HG03135 (cell line): Measurements from ENCODE around the gene YIPF1.
"Not testable (repeated sequence)": the region's sequence is repeated elsewhere in the genome, so short reads cannot be mapped to it uniquely, and the experiment has no call there.

Experiments used
- ATAC-seq: cut with Tn5 transposase; IDR thresholded peaks from one replicate; pipeline ENCODE4 v1.9.1; 2021; ENCODE audit warnings: mild to moderate bottlenecking, moderate library complexity; ENCODE audit not compliant: unreplicated experiment

Gene YIPF1

DNA sequence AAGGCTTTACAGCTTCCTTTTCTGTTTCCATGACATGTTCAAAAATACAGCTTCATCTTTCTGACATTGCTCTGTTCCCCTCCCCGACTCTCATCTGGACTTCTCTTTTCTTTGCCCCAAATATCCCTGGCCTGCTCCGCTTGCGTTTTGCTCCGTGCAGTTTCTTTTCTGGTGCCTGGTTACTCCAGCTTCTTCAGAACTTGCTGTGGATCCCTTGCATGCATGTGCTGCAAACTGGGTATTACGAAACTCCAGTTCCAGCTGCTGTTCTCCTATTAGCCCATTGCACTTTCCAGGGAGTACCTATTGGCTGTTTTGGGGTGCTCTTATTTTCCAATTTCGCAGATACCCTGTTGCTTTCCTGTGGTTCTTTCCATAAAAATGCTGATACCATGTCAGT lies 41.6 kb downstream of the YIPF1 start:
- ATAC-seq = no peak

DNA sequence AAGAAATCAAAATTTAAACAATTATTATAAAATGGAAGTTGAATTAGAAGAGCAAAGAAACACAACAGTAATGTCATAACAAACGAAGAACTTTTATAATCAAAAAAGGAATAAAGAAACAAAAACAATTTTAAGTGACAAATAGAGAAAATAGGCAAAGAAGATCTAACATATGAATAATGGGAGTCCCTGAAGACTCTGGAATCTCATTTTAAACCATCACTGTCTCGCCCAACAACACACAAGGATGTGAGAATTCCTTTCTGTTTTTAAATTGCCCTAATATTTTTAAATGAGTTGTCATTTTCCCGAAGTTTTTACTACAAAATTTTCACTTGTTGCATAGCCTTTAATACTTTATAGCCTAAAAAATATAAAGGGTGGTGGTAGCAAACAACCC lies 47.2 kb downstream of the YIPF1 start:
- no peak for ATAC-seq

DNA sequence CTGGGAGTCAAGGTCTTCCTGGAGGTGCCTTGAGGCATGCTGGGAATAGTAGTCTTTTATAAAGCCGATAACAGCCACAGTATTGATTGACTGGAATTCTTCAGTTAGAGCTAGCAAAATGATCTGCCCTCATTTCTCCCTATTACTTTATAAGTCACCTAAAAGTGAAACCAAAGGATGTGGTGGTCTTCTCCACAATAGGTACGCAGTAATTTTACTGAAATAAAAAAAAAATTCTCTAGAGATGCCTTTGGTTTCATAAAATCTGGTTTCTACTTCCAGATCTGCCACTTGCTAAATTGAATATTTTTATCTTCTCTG lies 51.0 kb downstream of the YIPF1 start:
- ATAC-seq = no peak

DNA sequence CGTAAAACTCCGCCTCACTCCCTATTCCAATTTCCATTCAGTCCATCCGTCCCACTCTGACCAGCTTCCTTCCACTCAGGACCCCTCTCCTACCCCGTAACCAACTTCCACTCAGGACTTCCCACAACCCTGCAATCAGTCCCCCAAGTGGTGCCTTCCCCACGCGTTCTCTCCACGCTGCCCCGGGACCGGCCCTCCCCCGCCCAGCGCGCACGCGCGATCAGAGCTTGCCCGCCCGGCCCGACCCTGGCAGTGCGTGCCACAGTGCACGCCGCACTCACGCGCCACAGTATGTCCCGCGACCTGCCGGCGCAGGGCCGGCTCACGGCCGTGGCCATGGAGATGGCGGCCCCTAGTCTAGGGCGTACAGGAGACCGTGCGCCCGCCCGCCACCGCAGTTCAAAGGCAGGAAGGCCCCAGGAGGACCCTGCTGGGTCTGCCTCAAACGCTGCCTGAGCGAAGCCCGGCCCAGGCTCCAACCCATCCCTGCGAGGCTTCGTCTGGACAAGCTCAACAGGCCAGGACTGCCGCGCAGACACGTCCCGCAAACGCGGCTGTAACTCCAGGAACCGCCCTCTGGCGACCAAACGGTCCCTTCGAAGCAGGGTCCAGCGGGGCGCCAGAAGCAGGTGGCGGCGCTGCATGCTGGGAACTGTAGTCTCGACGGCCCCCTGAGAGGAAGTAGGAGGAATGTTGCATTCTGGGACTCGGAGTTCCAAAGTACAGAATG lies 51.5 kb downstream of the YIPF1 start, which contains the start of gene NDC1:
Gene NDC1 (minus strand): TSS at position 373 of the 730 bp plus-strand sequence. CDS start 35 bp downstream, at position 338.
- peak; percentile 81 for ATAC-seq

DNA sequence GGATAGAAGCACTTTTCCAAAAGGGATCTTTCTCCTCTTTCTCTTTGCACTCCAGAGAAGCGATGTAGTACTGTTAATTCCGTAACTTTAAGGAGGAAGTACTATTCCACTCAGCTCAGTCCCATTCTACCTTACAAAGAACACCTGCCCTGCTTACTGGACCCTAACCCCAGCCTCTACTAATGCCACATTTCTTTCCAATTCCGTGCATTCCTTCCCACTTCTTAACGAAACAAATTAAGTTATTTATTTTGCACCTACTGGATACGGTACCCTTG lies 52.0 kb downstream of the YIPF1 start:
- ATAC-seq = no peak

DNA sequence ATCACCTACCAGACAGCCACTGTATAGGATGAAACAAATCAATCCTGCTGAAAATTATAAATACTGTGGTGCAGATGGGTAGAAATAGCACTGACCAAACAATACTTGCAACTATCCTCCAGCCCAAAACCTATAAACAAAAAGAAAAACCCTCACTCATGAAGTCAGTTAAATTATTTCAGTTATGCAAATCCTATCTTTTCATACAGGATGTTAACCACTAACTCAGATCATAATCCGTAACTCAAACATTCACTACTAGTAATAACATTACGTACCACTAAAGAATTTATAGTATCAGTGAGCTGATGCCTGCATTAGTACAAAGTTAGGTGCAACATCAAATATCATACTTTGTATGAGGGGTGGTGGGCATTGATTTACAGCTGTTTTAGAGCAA lies 54.1 kb downstream of the YIPF1 start:
- no peak for ATAC-seq

DNA sequence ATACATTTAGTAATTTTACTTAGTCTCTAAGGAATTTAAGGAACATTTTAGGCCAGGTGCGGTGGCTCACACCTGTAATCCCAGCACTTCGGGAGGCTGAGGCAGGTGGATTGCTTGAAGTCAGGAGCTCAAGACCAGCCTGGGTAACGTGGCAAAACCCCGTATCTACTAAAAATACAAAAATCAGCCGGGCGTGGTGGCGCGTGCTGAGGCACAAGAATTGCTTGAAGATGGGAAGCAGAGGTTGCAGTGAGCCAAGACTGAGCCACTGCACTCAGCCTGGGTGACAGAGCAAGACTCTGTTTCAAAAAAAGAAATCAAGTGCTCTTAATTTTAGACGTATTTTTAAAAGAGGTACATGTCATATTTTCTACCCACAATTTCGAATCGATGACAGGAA lies 54.8 kb downstream of the YIPF1 start:
- no peak for ATAC-seq

DNA sequence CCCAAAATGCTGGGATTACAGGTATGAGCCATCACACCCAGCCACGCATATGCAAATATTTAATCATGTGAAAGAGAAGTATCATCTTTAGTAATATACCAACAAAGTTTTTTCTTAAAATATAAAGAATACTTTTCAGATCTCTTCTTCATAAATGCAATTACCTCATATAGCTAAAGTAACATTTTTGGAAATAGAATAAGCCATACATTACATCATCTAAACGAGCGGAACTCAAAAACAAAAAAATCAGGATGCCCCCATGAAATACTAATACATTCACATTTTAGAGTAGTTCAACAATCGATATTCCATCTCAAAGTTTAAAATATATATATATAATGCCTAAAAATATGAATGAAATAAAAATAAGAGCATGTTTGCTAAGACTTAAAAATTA lies 56.2 kb downstream of the YIPF1 start:
- ATAC-seq = no peak

DNA sequence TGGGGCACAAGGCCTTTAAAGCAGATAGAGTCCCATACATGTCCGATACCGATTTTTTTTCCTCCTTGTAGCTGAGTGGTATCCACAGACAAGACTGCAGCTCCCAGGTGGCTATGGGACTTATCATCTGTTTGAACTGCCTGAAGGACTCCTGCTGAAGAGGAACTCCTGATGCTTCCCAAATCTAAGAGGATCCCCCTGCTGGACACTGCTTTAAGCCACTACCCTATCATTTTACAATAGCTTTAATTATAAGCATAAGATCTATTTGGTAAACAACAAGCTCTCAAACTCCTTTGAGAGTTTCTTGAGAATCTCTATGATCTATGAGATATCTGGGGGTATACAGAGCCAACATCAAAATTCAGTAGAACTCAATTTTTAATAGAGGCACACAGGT lies 63.2 kb downstream of the YIPF1 start:
- ATAC-seq = no peak

DNA sequence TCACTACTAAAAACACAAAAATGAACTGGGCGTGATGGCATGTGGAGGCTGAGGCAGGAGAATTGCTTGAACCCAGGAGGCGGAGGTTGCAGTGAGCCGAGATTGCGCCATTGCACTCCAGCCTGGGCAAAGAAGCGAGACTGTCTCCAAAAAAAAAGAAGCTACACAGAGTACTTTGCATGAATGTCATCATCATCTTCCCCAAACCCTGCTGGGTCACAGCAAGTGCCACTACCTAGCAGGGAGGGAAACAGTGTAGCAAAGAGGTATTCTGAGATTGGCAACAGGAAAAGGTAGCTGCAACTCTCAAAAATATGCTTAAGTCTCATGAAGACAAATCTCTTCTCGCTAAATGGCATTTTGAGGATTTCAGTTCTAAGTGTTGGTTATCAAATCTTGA lies 64.3 kb downstream of the YIPF1 start:
- no peak for ATAC-seq

DNA sequence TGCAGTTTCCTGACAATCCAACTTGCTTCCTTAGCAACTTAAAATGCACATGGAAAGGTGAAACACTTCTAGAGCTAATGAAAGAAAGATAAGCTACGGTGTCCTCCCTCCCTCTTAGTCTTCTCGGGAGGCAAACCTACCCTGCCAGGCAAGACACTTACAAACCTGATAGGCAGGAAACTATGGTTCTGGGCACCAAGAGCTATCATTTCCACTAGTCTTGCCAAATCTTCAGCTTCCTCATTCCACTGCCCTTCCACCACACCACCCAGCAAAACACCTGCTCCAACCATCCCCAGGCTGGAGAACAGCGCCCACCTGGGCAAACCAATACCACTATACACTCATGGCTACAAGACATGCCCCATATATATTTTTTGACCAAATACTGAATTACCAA lies 66.7 kb downstream of the YIPF1 start:
- no peak for ATAC-seq

DNA sequence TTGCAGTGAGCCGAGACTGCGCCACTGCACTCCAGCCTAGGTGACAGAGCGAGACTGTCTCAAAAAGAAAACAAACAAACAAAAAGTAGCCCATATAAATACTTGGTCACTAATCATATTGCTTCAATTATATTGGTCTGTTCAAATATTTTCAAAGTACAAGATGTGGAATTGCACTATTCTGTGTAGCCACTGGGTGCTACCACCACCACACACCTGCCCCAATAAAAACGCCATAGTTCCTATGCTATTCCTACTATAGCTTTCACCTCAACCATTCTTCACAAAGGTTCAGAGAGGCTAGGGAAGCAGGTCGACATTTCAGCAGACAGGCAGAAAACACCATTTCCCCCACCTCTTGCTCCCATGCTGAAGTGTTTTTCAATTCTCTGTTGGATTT lies 68.2 kb downstream of the YIPF1 start:
- ATAC-seq = no peak

DNA sequence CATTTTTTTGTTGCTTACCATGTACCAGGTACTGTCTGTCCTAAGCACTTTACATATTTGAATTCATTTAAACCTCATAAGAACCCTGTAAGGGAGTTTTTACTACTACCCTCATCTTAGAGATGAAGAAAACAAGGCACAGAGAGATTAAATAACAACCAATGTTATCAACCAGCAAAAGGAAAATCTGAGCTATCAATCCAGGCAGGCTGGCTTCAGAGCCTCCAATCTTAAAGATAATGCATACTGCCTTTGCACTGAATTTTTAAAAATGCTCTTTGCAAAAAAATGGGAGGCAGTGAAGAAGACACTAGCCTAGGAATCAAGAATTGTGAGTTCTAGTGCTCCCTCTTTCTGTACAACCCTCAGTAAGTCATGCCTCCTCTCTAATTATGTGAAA lies 70.2 kb downstream of the YIPF1 start:
- ATAC-seq = no peak

DNA sequence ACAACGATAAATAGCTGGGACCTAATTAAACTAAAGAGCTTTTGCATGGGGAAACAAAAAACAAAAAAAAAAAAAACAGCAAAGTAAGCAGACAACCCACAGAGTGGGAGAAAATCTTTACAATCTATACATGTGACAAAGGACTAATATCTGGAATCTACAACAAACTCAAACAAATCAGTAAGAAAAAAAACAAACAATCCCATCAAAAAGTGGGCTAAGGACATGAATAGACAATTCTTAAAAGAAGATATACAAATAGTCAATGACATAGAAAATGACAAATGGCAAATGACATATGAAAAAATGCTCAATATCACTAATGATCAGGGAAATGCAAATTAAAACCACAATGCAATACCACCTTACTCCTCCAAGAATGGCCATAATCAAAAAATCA lies 73.0 kb downstream of the YIPF1 start:
- not testable (repeated sequence) for ATAC-seq

DNA sequence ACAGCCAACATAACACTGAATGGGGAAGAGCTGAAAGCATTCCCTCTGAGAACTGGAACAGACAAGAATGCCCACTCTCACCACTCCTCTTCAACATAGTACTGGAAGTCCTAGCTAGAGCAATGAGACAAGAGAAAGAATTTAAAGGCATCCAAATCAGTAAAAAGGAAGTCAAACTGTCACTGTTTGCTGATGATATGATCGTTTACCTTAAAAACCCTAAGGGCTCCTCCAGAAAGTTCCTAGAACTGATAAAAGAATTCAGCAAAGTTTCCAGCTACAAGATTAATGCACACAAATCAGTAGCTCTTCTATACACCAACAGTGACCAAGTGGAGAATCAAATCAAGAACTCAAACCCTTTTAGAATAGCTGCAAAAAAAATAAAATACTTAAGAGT lies 74.1 kb downstream of the YIPF1 start:
- ATAC-seq = not testable (repeated sequence)

DNA sequence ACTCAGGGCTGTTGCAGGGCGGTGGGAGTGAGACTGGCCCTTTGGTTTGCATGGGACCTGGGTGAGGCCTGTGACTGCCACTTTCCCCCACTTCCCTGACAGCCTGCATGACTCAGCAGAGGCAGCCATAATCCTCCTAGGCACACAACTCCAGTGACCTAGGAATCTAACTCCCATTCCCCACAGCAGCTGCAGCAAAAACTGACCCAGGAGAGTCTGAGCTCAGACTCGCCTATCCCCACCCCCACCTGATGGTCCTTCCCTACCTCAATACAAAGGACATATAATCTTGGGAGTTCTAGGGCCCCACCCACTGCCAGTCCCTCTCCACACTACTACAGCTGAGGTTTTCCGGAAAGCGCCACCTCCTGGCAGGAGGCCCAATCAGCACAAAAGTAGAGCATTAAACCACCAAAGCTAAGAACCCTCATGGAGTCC lies 78.2 kb downstream of the YIPF1 start:
- ATAC-seq = no peak

DNA sequence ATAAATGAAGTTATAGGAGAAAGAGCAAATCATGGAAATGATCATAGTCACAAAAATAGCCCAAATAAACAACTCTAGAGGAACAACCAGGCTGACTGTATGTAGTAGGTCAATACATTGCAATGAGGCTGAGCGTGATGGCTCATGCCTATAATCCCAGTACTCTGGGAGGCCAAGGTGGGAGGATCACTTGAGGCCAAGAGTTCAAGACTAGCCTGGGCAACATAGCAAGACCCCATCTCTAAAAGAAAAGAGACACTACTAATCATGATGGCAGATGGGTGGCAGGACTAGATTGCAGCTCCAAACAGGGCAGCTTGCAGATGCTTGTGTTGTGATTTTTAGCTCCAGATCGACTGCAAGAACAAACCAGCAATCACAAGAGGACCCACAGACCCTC lies 79.1 kb downstream of the YIPF1 start:
- ATAC-seq = no peak

DNA sequence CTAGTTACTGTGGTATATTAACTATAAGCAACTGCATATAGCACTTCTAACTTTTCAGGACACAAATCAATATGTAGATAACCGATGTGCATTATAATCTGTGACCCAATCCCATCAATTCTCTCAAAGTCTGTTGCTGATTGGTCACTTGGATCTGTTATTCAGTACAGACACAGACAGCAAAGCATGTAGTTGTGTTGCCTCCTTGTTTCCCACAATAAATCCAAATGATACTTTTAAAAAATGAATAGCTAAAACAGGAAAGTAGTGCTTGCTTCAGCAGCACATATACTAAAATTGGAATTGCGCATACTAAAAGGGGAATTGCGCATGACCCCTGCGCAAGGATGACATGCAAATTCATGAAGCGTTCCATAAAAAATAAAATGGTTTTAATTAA lies 79.6 kb downstream of the YIPF1 start:
- no peak for ATAC-seq

DNA sequence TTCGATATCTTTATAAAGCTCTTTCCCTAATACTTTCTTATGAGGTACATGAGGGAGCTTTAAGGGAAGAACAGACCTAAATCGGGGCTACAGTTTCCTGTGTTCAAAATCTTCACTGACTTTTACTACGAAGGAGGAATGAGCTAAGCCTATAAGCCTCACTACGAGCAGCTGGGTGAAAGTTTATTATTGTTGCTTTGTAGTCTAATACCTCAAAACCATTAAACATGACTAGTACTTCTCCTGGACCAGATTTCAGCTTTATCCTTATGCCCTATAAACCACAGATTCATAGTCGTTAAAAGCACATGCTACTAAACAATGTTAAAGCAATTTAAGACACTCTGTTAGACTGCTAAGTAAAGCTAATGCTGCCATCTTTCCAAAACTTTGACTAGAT lies 81.7 kb downstream of the YIPF1 start:
- no peak for ATAC-seq

DNA sequence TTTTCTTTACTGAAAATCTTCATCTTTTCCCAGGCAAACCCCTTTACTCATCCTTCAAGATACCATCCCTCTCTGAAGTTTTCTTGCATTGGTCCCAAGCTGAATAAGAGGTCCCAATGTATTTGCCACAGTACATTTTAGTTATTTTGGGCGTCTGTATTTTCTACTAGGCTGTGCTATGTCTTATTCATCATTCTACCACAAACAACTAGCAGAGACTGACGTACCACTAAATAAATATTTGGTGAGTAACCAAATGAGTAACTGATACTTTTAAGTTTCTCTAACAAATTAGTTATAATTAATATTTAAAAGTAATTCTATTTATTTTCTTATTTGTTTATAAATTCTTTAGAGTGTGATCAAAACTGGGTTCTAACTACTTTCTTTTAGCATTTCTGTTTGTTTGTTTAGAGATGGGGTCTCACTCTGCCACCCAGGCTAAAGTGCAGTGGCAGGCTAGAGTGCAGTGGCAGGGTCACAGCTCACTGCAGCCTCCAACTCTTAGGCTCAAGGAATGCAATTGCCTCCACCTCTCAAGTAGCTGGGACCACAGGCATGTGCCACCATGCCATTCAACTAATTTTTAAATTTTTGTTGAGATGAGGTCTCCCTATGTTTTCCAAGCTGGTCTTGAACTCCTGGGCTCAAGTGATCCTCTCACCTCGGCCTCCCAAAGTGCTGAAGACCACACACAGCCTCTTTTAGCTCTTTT lies 84.6 kb downstream of the YIPF1 start:
- ATAC-seq = no peak

DNA sequence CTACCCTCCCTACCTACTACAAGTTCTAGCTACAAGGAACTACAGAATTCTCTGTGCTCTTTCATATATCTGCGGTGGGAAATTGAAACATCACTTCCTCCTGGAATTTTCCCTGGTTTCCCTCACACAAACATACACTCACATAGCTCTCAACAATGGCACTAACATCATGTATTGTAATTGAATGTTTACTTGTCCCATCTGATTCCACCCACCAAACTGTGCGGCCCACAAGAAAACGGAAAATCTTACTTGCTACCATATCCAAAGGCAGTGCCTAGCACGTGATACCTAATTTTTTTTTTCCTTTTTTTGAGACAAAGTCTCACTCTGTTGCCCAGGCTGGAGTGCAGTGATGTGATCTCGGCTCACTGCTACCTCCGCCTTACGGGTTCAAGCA lies 85.4 kb downstream of the YIPF1 start:
- ATAC-seq = no peak
